Panc1 (cell line): ENCODE data around the gene SRGAP3. TPM values are rescaled to one million over a fixed set of nuclear protein-coding genes. Genes with fewer than 3 reads are reported as not detected.

ENCODE experiments used
- ATAC-seq: fragments of 200-7000 bp; cut with Tn5 transposase; 2 replicates; pipeline ENCODE4 v1.9.1; 2020; ENCODE audit warnings: mild to moderate bottlenecking, moderate library complexity
- BruUV-seq: library from RNA; stranded (reverse); fragments of 400-500 nt; replicated peaks from 2 replicates; lab custom pipeline; 2021; lab: Mats Ljungman, UMichigan
- CTCF ChIA-PET: fragments of 300-600 bp; sonication (Branson Sonifier 250); formaldehyde crosslinking; loops from one replicate; lab custom pipeline; 2022; ENCODE audit warnings: antibody characterized with exemption; lab: Charles Lee
- POLR2A ChIA-PET: fragments of 300-600 bp; sonication (Branson Sonifier 250); formaldehyde crosslinking; loops from one replicate; lab custom pipeline; 2022; ENCODE audit warnings: antibody characterized with exemption; lab: Charles Lee
- DNase-seq: peaks from one replicate; pipeline ENCODE4 v3.0.0-alpha.2; 2010; ENCODE audit warnings: low read depth, low spot score
- H3K27ac ChIP-seq: 2 replicates; pipeline ENCODE4 v1.5.1; 2011; ENCODE audit warnings: mild to moderate bottlenecking, low read length, inconsistent platforms
- H3K27me3 ChIP-seq: fragments of 200-500 bp; sonication (Bioruptor generic); 2 replicates; pipeline ENCODE4 v1.6.0; 2014; ENCODE audit warnings: low read length, inconsistent platforms; ENCODE audit not compliant: control insufficient read depth, insufficient read depth
- H3K36me3 ChIP-seq: fragments of 200-500 bp; sonication (Bioruptor generic); 2 replicates; pipeline ENCODE4 v1.5.1; 2014; ENCODE audit warnings: inconsistent platforms, mild to moderate bottlenecking, low read length, moderate library complexity; ENCODE audit not compliant: control insufficient read depth, insufficient read depth
- H3K4me1 ChIP-seq: 2 replicates; pipeline ENCODE4 v1.5.1; 2011; ENCODE audit warnings: inconsistent platforms, mild to moderate bottlenecking, low read length, moderate library complexity; ENCODE audit not compliant: control insufficient read depth, insufficient read depth
- H3K4me3 ChIP-seq, 2 experiments: 2 replicates each; pipeline ENCODE4 v1.5.1; 2011 to 2012; ENCODE audit warnings: low read depth in 2 of 2, low read length in 2 of 2, mild to moderate bottlenecking in 2 of 2, inconsistent platforms in 1 of 2, moderate library complexity in 1 of 2
- H3K9me3 ChIP-seq: fragments of 200-500 bp; sonication (Bioruptor generic); 2 replicates; pipeline ENCODE4 v1.5.1; 2014; ENCODE audit warnings: low read depth, mild to moderate bottlenecking, inconsistent platforms, low read length, moderate library complexity; ENCODE audit not compliant: control insufficient read depth, insufficient read depth
- POLR2AphosphoS5 ChIP-seq: IDR thresholded peaks from 2 replicates; pipeline ENCODE4 v1.6.1; 2012; ENCODE audit warnings: mild to moderate bottlenecking, low read depth, low read length, moderate library complexity
- SIN3A ChIP-seq: IDR thresholded peaks from 2 replicates; pipeline ENCODE4 v1.6.1; 2012; ENCODE audit warnings: low read depth, mild to moderate bottlenecking, low read length, moderate library complexity, borderline replicate concordance; ENCODE audit not compliant: insufficient read depth
- TCF7L2 ChIP-seq: IDR thresholded peaks from 2 replicates; pipeline ENCODE4 v1.6.1; 2011; ENCODE audit warnings: mild to moderate bottlenecking, low read depth, low read length, inconsistent platforms
- in situ Hi-C: cut with HindIII; loops from 2 replicates; pipeline ENCODE4 v1.10.0; 2016; ENCODE audit warnings: low sequenced_read_pairs, low pct_unique_long_range_greater_than_20kb
- intact Hi-C: fragments of 100-400 bp; cut with micrococcal nuclease; formaldehyde crosslinking; loops from one replicate; pipeline ENCODE4 v1.10.0; 2022; ENCODE audit not compliant: unreplicated experiment
- total RNA-seq: library from RNA; stranded (reverse); gene quantifications from one replicate; pipeline ENCODE4 v1.2.1, GENCODE V29; 2021; ENCODE audit not compliant: unreplicated experiment
- TF ChIP-seq, protein P1 (sequence below), 2 experiments: IDR thresholded peaks; 2 replicates each; pipeline ENCODE4 v1.6.1; 2011 to 2012; ENCODE audit warnings: low read depth in 2 of 2, control low read depth in 1 of 2, low read length in 1 of 2, mild to moderate bottlenecking in 1 of 2, moderate library complexity in 1 of 2; ENCODE audit not compliant: insufficient read depth in 1 of 2
- TF ChIP-seq, protein P2 (sequence below): fragments of 450-650 bp; IDR thresholded peaks from 2 replicates; pipeline ENCODE4 v1.5.1; 2017; ENCODE audit warnings: mild to moderate bottlenecking

The SRGAP3 gene
- total RNA-seq, 1 experiment from 2014 or later: 0.82 TPM

DNA sequence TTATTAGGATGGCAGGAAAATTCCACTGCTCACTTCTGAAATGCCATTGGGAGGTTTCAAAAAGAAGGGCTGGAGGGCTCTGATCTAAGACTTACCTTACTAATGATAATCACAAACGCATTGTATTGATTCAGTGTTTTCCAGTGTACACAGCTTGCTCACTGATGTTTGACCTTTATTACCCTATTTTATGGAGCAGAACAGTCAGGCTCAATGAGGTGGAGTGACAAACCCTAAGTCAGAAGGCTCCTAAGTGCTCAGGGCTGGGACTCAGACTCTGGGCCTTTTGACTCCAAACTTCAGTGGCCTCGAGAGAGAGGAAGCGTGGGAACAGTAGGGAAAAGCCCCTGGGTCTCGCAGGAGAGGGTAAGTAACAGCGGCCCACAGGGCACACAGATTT, 265.9 kb downstream of the SRGAP3 start:
- DNase-seq: no peak
- H3K27ac ChIP-seq: no peak overlapping the region
- POLR2A ChIA-PET: no interaction called here
- H3K4me1 ChIP-seq: no peaks in the 10 kb centered on the region
- in situ Hi-C loops (no loop called here), intact Hi-C loops (no loop called here)
- no peaks in the 10 kb centered on the region for H3K27me3 ChIP-seq
- TF ChIP-seq SIN3A (no peak), TCF7L2 (no peak), POLR2AphosphoS5 (no peak)
- TF ChIP-seq, protein P1, sequence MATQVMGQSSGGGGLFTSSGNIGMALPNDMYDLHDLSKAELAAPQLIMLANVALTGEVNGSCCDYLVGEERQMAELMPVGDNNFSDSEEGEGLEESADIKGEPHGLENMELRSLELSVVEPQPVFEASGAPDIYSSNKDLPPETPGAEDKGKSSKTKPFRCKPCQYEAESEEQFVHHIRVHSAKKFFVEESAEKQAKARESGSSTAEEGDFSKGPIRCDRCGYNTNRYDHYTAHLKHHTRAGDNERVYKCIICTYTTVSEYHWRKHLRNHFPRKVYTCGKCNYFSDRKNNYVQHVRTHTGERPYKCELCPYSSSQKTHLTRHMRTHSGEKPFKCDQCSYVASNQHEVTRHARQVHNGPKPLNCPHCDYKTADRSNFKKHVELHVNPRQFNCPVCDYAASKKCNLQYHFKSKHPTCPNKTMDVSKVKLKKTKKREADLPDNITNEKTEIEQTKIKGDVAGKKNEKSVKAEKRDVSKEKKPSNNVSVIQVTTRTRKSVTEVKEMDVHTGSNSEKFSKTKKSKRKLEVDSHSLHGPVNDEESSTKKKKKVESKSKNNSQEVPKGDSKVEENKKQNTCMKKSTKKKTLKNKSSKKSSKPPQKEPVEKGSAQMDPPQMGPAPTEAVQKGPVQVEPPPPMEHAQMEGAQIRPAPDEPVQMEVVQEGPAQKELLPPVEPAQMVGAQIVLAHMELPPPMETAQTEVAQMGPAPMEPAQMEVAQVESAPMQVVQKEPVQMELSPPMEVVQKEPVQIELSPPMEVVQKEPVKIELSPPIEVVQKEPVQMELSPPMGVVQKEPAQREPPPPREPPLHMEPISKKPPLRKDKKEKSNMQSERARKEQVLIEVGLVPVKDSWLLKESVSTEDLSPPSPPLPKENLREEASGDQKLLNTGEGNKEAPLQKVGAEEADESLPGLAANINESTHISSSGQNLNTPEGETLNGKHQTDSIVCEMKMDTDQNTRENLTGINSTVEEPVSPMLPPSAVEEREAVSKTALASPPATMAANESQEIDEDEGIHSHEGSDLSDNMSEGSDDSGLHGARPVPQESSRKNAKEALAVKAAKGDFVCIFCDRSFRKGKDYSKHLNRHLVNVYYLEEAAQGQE (IDR thresholded peaks at IDR 0.05; ENCODE audit: insufficient read depth in 1 of 2, low read depth in 2 of 2, low read length in 1 of 2): no peak
- TF ChIP-seq, protein P2, sequence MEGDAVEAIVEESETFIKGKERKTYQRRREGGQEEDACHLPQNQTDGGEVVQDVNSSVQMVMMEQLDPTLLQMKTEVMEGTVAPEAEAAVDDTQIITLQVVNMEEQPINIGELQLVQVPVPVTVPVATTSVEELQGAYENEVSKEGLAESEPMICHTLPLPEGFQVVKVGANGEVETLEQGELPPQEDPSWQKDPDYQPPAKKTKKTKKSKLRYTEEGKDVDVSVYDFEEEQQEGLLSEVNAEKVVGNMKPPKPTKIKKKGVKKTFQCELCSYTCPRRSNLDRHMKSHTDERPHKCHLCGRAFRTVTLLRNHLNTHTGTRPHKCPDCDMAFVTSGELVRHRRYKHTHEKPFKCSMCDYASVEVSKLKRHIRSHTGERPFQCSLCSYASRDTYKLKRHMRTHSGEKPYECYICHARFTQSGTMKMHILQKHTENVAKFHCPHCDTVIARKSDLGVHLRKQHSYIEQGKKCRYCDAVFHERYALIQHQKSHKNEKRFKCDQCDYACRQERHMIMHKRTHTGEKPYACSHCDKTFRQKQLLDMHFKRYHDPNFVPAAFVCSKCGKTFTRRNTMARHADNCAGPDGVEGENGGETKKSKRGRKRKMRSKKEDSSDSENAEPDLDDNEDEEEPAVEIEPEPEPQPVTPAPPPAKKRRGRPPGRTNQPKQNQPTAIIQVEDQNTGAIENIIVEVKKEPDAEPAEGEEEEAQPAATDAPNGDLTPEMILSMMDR: no peak
- H3K36me3 ChIP-seq: no peaks in the 10 kb centered on the region
- CTCF ChIA-PET: no interaction called here
- no TSS peak for BruUV-seq
- no peak overlapping the region for H3K4me3 ChIP-seq
- no peaks in the 10 kb centered on the region for H3K9me3 ChIP-seq
- no peak for ATAC-seq

DNA sequence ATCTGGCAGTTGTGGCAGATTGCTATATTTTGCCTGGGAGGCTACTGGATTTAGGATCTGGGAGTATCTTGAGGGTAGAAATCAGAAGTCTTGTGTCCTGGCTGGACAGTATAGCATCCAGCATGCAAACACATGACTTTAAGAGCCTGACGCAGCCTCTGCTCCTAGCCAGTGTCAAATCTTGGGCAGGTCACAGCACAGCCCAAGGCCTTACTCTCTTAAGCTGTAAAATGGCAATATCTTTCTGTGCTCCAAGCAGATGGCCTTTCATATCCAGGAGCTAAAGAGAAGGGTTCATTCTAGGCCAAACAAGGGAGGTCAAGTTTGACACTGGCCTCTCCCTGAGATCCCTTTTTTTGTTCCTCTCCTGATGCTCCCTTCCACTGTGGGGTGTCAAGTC, 266.4 kb downstream of the SRGAP3 start:
- H3K9me3 ChIP-seq: no peaks in the 10 kb centered on the region
- POLR2A ChIA-PET: no interaction called here
- BruUV-seq: no TSS peak
- H3K4me1 ChIP-seq: no peaks in the 10 kb centered on the region
- TF ChIP-seq, protein P1 (IDR thresholded peaks at IDR 0.05; ENCODE audit: insufficient read depth in 1 of 2, low read depth in 2 of 2, low read length in 1 of 2): no peak
- no peak for TF ChIP-seq TCF7L2
- H3K27ac ChIP-seq: no peak overlapping the region
- CTCF ChIA-PET: no interaction called here
- in situ Hi-C loops (no loop called here), intact Hi-C loops (no loop called here)
- no peak for DNase-seq
- no peak for ATAC-seq
- H3K36me3 ChIP-seq: no peaks in the 10 kb centered on the region
- H3K27me3 ChIP-seq: no peaks in the 10 kb centered on the region
- H3K4me3 ChIP-seq: no peak overlapping the region
